GM18907 (cell line): ENCODE measurements around the gene LRIT2.
"Not testable (repeated sequence)": the region's sequence is repeated elsewhere in the genome, so short reads cannot be mapped to it uniquely, and the experiment has no call there.

ENCODE experiments used
- ATAC-seq: cut with Tn5 transposase; IDR thresholded peaks from one replicate; pipeline ENCODE4 v1.9.1; 2021; ENCODE audit warnings: mild to moderate bottlenecking, moderate library complexity; ENCODE audit not compliant: unreplicated experiment

Gene LRIT2

GRCh38 chr10:84185526-84186175 is 39.7 kb downstream of the LRIT2 start:
- no peak for ATAC-seq

- no peak for ATAC-seq
These were observed 40.8 kb downstream of the LRIT2 start for GRCh38 chr10:84184517-84184916.

DNA sequence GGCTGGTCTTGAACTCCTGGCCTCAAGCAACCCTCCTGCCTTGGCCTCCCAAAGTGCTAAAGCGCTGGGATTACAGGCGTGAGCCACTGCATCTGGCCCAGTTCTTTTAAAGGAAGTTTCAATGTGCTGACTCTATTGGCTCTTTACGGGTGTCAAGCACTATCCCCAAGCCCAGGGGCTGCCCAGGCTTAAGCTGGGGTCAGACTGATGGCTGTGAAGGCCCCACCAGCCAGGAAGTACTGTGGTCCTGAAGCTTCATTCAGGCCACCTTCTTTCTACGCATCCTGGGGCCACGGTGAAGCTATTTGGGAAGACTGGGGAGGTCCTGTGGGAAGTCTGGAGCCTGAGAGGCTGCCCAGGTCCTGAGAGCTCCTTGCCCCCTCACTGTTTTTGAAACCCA is 43.7 kb downstream of the LRIT2 start:
- ATAC-seq: no peak

DNA sequence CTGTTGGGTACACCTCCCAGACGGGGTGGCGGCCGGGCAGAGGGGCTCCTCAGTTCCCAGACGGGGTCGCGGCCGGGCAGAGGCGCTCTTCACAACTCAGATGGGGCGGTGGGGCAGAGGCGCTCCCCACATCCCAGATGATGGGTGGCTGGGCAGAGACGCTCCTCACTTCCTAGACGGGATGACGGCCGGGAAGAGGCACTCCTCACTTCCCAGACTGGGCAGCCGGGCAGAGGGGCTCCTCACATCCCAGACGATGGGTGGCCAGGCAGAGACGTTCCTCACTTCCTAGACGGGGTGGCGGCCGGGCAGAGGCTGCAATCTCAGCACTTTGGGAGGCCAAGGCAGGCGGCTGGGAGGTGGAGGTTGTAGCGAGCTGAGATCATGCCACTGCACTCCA is 45.0 kb downstream of the LRIT2 start:
- not testable (repeated sequence) for ATAC-seq

DNA sequence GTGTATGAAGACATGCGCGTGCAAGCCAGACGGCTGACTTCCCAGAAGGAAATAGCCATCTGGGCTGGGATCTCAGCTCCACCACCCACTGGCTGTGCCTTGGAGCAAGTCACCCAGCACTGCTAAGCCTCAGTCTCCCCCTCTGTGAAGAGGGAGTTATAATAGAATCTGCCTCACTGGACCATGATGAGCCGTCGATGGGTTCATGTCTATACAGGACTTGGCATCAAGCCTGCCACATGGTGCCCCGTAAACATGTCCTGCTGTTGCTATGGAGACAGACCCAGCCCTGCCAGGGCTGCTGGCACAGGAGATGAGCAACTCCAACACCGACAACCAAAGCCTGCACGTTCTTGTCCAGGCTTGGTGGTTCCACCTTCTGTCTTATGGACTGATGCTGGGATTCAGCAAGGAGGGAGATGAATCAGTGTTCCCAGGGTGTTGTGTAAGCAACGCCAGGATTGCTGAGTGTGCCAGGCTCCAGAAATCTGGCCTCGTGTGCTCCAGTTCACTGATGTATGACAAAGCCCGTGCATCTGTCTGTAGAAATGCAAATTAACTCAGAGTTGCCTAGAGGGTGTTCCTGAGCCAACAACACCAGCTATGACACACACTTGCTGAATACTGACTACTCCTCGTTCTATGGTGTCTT is 46.2 kb downstream of the LRIT2 start:
- ATAC-seq: peak; percentile 94

GRCh38 chr10:84178160-84178609 is 47.2 kb downstream of the LRIT2 start:
- ATAC-seq: no peak

- peak; percentile 44 for ATAC-seq
These were observed 47.7 kb downstream of the LRIT2 start for GRCh38 chr10:84177541-84178141.

- no peak for ATAC-seq
These were observed 48.4 kb downstream of the LRIT2 start for GRCh38 chr10:84176836-84177474.

DNA sequence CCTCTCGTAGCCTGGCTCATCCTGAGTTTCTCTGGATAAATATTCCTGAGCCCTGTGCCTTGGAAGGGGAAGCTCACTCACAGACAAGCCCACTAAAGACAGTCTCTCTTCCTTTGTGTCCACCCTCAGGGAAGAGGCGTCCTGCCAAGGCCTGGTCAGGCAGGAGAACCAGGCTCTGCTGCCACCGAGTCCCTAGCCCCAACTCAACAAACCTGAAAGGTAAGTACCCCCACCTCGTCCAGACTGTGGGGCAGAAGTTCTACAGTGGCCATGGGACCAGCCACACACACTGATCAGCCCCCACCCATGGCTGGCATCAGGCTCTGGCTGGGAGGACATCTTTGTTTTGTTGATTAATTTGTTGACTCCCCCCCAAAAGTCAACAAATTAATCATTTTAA is 49.0 kb downstream of the LRIT2 start:
- ATAC-seq: no peak

DNA sequence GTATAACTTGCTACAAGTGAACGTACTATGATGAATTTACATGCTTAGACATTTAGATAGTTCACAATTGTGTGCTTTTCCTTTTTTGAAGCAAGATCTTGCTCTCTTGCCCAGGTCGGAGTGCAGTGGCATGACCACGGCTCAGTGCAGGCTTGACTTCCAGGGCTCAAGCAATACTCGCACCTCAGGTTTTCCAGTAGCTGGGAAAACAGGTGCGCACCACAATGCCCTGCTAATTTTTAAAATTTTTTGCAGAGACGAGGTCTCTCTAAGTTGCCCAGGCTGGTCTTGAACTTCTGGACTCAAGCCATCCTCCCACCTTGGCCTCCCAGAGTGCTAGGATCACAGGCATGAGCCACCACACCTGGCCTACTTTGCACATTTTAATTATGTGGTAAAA is 49.9 kb downstream of the LRIT2 start:
- ATAC-seq: no peak

DNA sequence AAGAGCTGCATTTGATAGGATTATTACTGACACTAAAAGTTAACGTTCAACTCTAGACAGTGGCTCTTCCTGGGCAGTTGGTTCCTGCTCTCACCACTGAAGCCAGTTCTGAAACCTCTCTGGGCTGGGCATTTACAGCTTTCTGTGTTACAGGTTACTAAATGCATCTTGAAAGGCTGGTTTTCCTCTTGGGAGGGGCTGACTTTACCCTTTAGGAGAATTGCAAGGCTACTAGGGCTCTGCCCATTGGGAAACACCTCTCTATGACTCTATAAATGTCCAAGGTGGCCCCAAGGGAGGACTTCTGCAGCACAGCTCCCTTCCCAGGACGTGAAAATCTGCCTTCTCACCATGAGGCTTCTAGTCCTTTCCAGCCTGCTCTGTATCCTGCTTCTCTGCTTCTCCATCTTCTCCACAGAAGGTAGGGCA is 51.8 kb downstream of the LRIT2 start, which contains the start of gene GPR15LG:
Gene GPR15LG (plus strand): TSS at position 301 of the 429 bp plus-strand sequence. CDS start 51 bp downstream, at position 352.
- ATAC-seq: peak; percentile 64

- peak; percentile 66 for ATAC-seq
These were observed 52.6 kb downstream of the LRIT2 start for GRCh38 chr10:84172467-84173356.

DNA sequence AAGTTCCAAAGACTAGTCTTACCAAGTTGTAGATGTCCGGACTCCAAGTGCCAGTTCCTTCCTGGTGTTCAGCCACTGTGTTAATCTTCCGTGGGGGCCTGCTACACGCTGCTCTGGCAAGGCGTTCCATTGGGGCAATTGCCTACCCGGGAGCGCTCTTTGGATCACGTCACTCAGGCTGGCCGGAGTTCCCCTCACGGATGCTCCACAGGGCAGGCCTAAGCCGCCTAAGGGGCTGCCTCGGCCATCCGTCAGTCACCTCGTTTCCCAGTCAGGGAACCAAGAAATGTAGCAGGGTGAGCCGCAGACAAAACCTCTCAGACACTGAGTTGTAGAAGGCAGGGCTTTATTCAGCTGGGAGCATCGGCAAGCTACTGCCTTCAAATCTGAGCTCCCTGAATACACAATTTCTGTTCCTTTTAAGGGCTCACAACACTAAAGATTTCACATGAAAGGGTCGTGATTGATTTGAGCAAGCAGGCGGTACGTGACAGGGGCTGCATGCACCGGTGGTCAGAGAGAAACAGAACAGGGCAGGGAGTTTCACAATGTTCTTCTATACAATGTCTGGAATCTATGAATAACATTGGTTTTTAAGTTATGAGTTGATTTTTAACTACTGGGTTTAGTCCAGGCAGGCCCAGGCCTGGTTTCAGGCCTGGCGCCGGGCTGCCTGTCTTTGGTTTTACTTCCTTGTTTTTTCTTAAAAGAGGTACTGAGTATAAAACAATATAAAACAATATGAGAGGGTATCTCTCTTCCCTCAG is 53.5 kb downstream of the LRIT2 start:
- peak; percentile 35 for ATAC-seq

GRCh38 chr10:84171237-84171636 is 54.1 kb downstream of the LRIT2 start:
- not testable (repeated sequence) for ATAC-seq
